ENCODE results near the gene ZNF385D.

The ZNF385D gene

DNA sequence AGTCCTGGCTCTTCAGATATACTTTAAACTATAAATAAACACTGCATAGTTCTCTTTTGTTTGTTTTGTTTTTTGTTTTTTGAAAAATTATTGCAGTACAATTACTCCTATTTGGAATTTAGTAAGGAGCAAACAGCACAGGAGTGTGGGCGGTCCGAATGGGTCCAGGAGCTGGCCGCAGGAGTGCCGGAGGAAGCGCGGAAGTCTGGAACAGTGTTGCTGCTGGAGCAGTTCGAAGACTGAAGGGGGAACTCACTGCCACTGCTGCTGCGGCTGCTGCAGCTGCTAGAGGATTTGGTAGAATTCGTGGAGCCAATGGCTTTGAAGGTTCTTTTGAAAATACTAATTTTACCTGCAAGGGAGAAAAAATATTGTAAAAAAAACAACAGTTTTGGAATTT, 329.9 kb downstream of the ZNF385D start:
- no peaks in the 10 kb centered on the region for H3K4me1 ChIP-seq (ENCODE audit: control insufficient read depth, insufficient read depth, low read length, unreplicated experiment)
- no peaks in the 10 kb centered on the region for H3K27me3 ChIP-seq (ENCODE audit: insufficient read depth, low read length)
- H3K4me3 ChIP-seq (ENCODE audit: low read depth, low read length), result no peak overlapping the region
- H3K79me2 ChIP-seq (ENCODE audit: control insufficient read depth, insufficient read depth, low read length, unreplicated experiment), result no peaks in the 10 kb centered on the region
- no peak overlapping the region for H2AFZ ChIP-seq (ENCODE audit: low read length, unreplicated experiment)
- H3K36me3 ChIP-seq (ENCODE audit: insufficient read depth, low read length), result no peaks in the 10 kb centered on the region
- H3K27ac ChIP-seq (ENCODE audit: low read depth, low read length), result no peak overlapping the region

DNA sequence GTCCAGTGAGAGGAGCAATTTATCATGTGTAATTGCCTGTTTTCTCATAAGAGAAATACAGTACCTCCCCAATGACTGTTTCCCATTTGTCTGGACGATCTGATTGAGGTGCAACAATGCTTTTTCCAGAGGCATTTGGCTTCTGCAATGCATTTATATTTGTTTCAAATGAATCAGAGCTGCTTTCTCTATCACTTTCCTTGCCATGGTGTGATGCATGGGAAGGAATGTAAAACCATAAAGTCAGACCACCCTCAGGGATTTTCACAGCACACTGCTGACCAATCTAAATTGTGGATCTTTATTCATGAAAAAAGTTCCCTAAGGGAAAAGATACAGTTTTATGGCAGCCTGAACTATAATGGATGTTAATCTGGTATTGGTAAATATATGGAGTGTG, 333.0 kb downstream of the ZNF385D start:
- H3K27ac ChIP-seq (ENCODE audit: low read depth, low read length), result no peak overlapping the region
- H3K27me3 ChIP-seq (ENCODE audit: insufficient read depth, low read length), result no peaks in the 10 kb centered on the region
- no peak overlapping the region for H2AFZ ChIP-seq (ENCODE audit: low read length, unreplicated experiment)
- H3K4me1 ChIP-seq (ENCODE audit: control insufficient read depth, insufficient read depth, low read length, unreplicated experiment), result no peaks in the 10 kb centered on the region
- no peaks in the 10 kb centered on the region for H3K36me3 ChIP-seq (ENCODE audit: insufficient read depth, low read length)
- H3K4me3 ChIP-seq (ENCODE audit: low read depth, low read length), result no peak overlapping the region
- no peaks in the 10 kb centered on the region for H3K79me2 ChIP-seq (ENCODE audit: control insufficient read depth, insufficient read depth, low read length, unreplicated experiment)

DNA sequence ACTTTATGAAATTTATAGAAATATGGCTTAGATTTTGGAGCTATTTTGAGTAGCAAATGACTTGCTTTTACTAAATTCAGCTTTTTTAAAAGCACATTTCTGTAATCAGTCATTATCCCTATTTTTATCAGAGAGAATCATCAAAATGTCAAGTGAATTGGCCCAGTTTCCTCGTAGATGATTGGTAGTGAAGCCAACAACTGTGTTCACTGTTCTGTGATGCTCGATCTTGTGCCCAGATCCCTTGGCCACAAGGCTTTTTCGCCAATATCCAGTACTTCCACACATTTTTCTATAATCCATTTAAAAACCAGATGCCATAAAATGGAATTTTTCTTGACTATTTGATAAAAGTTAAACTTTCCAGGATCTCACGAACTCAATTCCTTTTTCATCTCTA, 336.5 kb downstream of the ZNF385D start:
- Histone ChIP-seq H3K27me3 (ENCODE audit: insufficient read depth, low read length) (no peaks in the 10 kb centered on the region), H3K79me2 (ENCODE audit: control insufficient read depth, insufficient read depth, low read length, unreplicated experiment) (no peaks in the 10 kb centered on the region), H3K27ac (ENCODE audit: low read depth, low read length) (no peak overlapping the region), H3K4me3 (ENCODE audit: low read depth, low read length) (no peak overlapping the region), H2AFZ (ENCODE audit: low read length, unreplicated experiment) (no peak overlapping the region), H3K4me1 (ENCODE audit: control insufficient read depth, insufficient read depth, low read length, unreplicated experiment) (no peaks in the 10 kb centered on the region), H3K36me3 (ENCODE audit: insufficient read depth, low read length) (no peaks in the 10 kb centered on the region)

DNA sequence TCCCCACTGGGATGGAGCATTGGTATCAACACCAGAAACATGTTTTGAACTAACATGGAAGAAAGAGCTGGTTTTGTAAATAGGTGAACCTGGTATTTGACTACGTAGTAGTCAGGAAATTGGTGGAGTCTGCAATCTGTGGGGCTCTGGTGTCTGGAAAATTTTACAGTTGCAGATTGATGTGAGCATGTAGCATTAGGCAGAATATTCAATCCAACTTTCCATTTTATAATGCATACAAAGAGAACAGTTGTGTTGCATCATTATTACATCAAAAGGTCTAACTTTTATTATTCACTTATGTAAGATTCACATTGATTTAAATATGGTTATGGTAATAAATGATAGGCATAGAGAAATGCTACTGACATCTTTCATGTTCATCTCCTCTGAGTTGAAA, 340.0 kb downstream of the ZNF385D start:
- Histone ChIP-seq H3K27ac (ENCODE audit: low read depth, low read length) (no peak overlapping the region), H3K4me1 (ENCODE audit: control insufficient read depth, insufficient read depth, low read length, unreplicated experiment) (no peaks in the 10 kb centered on the region), H3K4me3 (ENCODE audit: low read depth, low read length) (no peak overlapping the region), H3K79me2 (ENCODE audit: control insufficient read depth, insufficient read depth, low read length, unreplicated experiment) (no peaks in the 10 kb centered on the region), H2AFZ (ENCODE audit: low read length, unreplicated experiment) (no peak overlapping the region), H3K36me3 (ENCODE audit: insufficient read depth, low read length) (no peaks in the 10 kb centered on the region), H3K27me3 (ENCODE audit: insufficient read depth, low read length) (no peaks in the 10 kb centered on the region)

DNA sequence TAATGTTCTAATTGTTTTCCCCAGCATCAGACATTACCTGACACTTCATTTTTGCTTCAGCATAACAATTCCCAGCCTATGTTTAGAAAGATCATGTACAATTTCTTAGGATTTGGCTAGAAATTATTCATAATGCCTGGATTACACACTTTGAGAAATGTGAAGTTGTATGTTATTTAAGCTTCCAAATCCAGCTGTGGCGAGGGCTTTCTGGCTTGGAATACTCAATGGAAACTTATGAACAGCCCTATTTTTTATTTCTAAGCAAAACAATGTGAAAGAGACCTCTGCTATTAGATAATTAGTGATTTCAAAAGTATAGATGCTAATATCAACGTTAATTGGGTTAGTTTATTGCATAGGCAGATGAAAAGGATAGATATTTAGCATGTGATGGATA, 341.6 kb downstream of the ZNF385D start:
- H3K4me3 ChIP-seq (ENCODE audit: low read depth, low read length), result no peak overlapping the region
- no peak overlapping the region for H2AFZ ChIP-seq (ENCODE audit: low read length, unreplicated experiment)
- H3K4me1 ChIP-seq (ENCODE audit: control insufficient read depth, insufficient read depth, low read length, unreplicated experiment), result no peaks in the 10 kb centered on the region
- no peaks in the 10 kb centered on the region for H3K27me3 ChIP-seq (ENCODE audit: insufficient read depth, low read length)
- H3K36me3 ChIP-seq (ENCODE audit: insufficient read depth, low read length), result no peaks in the 10 kb centered on the region
- H3K27ac ChIP-seq (ENCODE audit: low read depth, low read length), result no peak overlapping the region
- H3K79me2 ChIP-seq (ENCODE audit: control insufficient read depth, insufficient read depth, low read length, unreplicated experiment), result no peaks in the 10 kb centered on the region

DNA sequence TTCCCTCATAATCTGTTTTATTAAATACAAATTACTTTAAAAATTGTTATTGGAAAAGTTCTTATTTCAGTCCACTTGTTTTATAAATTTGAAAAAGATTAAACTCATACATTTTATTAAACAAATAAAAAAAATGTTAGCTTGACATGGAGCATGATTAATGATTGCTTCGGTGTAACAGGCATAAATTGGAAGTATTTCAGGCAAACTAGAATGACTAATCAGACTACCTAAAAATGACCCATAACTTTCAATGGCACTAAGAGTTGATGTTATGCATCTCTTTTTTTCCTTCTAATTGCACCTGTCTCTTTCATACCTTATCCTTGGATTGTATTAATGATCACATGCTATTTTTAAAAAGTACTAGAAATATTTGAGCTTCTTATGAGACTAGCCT, 343.3 kb downstream of the ZNF385D start:
- Histone ChIP-seq H2AFZ (ENCODE audit: low read length, unreplicated experiment) (no peak overlapping the region), H3K4me3 (ENCODE audit: low read depth, low read length) (no peak overlapping the region), H3K4me1 (ENCODE audit: control insufficient read depth, insufficient read depth, low read length, unreplicated experiment) (no peaks in the 10 kb centered on the region), H3K36me3 (ENCODE audit: insufficient read depth, low read length) (no peaks in the 10 kb centered on the region), H3K27me3 (ENCODE audit: insufficient read depth, low read length) (no peaks in the 10 kb centered on the region), H3K27ac (ENCODE audit: low read depth, low read length) (no peak overlapping the region), H3K79me2 (ENCODE audit: control insufficient read depth, insufficient read depth, low read length, unreplicated experiment) (no peaks in the 10 kb centered on the region)

DNA sequence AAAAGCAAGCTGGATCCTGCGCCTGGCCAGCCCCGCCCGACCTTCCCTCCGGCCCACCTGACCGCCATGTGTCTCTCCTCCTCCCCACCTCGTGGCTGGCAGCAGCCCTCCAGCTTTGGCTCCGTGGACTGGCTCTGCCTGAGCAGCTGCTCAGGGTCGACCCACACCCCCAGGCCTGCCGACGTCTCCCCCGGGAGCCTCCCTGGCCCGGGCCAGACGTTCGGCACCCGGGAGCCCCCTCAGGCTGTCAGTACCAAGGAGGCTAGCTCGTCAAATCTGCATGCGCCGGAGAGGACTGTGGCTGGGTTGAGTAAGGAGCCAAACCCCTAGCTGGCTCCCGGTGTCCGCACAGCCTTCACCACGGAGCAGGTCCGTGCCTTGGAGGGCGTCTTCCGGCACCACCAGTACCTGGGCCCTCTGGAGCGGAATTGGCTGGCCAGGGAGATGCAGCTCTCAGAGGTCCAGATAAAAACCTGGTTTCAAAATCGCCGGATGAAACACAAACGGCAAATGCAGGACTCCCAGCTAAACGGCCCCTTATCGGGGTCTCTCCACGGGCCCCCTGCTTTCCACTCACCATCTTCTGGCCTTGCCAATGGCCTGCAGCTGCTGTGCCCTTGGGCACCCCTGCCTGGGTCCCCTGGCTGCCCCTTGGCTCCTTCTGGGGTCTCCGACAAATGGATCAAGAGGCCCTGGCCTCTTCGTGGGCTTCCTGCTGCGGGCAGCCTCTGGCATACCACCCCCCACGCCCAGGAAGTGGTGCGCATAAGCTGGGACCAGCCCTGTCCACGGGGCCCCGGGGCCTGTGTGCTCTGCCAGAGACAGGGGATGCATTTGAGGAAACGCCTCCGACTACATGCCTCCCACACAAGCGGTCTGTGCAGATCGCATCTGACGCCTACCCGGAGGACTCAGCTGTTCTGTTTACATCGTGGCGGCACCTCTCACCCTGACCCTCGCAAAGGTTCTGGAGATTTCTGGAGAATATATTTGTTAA, 345.0 kb downstream of the ZNF385D start:
- no peak overlapping the region for H3K4me3 ChIP-seq (ENCODE audit: low read depth, low read length)
- H2AFZ ChIP-seq (ENCODE audit: low read length, unreplicated experiment), result no peak overlapping the region
- H3K79me2 ChIP-seq (ENCODE audit: control insufficient read depth, insufficient read depth, low read length, unreplicated experiment), result no peaks in the 10 kb centered on the region
- no peaks in the 10 kb centered on the region for H3K36me3 ChIP-seq (ENCODE audit: insufficient read depth, low read length)
- H3K27me3 ChIP-seq (ENCODE audit: insufficient read depth, low read length), result no peaks in the 10 kb centered on the region
- H3K27ac ChIP-seq (ENCODE audit: low read depth, low read length), result no peak overlapping the region
- H3K4me1 ChIP-seq (ENCODE audit: control insufficient read depth, insufficient read depth, low read length, unreplicated experiment), result no peaks in the 10 kb centered on the region

DNA sequence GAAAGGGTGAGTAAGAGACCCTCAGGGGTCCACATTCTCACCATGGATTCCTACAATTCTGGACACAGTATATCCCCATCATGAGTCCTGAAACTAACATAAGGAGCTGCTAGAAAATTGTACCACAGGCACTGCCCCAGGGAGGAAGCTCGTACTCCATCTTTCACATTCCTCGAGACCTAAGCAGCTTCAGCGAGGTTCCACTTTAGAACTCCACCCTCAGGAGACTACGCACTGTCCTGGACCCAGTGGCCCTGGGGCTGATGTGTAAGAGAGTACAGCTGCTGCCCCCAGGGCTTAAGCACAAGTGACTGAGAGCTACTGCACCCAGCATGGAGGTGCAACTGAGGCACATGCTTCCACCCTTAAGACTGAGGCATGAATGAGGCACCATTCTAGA, 352.5 kb downstream of the ZNF385D start:
- Histone ChIP-seq H3K36me3 (ENCODE audit: insufficient read depth, low read length) (no peaks in the 10 kb centered on the region), H2AFZ (ENCODE audit: low read length, unreplicated experiment) (no peak overlapping the region), H3K79me2 (ENCODE audit: control insufficient read depth, insufficient read depth, low read length, unreplicated experiment) (no peaks in the 10 kb centered on the region), H3K4me1 (ENCODE audit: control insufficient read depth, insufficient read depth, low read length, unreplicated experiment) (no peaks in the 10 kb centered on the region), H3K27me3 (ENCODE audit: insufficient read depth, low read length) (no peaks in the 10 kb centered on the region), H3K27ac (ENCODE audit: low read depth, low read length) (no peak overlapping the region), H3K4me3 (ENCODE audit: low read depth, low read length) (no peak overlapping the region)

DNA sequence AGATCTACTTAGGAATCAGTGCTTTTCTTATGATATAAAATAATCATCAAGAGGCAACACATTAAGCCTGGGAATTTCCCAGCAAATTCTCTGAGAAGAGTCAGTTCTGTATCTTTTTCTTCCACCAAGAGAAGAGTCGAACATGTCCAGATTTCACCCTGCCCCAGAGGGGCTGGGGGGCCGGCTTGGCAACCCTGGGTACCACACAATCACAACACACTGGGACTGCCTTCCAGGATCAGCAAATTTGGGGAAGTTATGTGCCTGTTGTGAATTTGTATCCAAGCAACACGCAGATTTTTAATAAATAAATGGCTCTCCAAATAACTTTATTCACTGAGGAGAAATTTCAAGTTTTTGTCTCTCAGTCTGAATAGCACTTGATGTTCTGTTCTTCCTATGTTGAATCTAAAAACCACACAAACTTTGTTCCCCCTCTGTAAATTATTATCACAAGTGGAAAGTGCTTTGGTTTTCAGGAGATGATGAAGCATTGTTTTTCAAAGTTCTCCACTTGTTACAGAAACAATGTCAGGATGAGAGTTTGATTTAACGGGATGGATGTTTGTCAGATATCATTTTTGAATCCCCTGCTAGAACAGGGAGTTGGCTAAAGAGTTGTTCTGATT, 357.2 kb downstream of the ZNF385D start:
- Histone ChIP-seq H3K4me3 (ENCODE audit: low read depth, low read length) (no peak overlapping the region), H3K4me1 (ENCODE audit: control insufficient read depth, insufficient read depth, low read length, unreplicated experiment) (no peaks in the 10 kb centered on the region), H3K79me2 (ENCODE audit: control insufficient read depth, insufficient read depth, low read length, unreplicated experiment) (no peaks in the 10 kb centered on the region), H2AFZ (ENCODE audit: low read length, unreplicated experiment) (no peak overlapping the region), H3K36me3 (ENCODE audit: insufficient read depth, low read length) (no peaks in the 10 kb centered on the region), H3K27ac (ENCODE audit: low read depth, low read length) (no peak overlapping the region), H3K27me3 (ENCODE audit: insufficient read depth, low read length) (no peaks in the 10 kb centered on the region)

DNA sequence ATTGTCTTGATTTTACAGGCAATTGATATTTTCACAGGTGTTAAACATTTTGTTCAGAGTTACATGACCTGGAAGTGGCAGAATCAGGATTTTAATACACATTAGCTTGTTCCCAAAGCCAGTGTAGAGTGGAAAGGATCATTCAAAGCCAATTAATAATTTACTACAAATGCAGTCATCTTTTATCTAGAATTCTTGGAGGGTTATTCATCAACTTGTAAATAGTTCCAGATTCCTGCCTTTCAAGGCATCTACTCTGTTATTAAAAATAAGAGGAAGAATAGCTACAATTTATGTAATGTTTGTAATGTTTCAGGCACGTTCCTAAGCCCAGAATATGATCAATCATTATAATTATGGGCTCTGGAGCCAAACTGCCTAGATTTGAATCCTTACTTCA, 358.5 kb downstream of the ZNF385D start:
- H3K36me3 ChIP-seq (ENCODE audit: insufficient read depth, low read length), result no peaks in the 10 kb centered on the region
- H3K27me3 ChIP-seq (ENCODE audit: insufficient read depth, low read length), result no peaks in the 10 kb centered on the region
- no peak overlapping the region for H2AFZ ChIP-seq (ENCODE audit: low read length, unreplicated experiment)
- H3K27ac ChIP-seq (ENCODE audit: low read depth, low read length), result no peak overlapping the region
- no peaks in the 10 kb centered on the region for H3K79me2 ChIP-seq (ENCODE audit: control insufficient read depth, insufficient read depth, low read length, unreplicated experiment)
- H3K4me3 ChIP-seq (ENCODE audit: low read depth, low read length), result no peak overlapping the region
- no peaks in the 10 kb centered on the region for H3K4me1 ChIP-seq (ENCODE audit: control insufficient read depth, insufficient read depth, low read length, unreplicated experiment)

DNA sequence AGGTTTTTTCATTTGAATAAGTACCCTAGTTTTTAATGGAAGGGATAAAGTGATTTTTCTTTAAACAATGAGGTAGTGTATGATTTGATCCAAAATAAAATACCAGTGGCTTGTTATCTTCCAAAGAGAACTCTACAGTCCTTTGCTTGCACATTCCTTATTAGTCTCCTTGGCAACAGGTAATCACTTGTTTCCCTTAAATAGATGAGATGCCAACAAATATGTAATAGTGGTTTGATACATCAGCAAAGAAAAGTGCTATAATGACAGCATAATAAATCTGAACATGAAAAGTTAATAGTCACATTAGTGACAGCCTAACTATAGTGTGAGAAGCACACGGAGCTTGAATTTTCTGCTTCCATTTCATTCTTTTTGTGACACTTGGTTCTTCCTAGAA, 360.2 kb downstream of the ZNF385D start:
- H3K36me3 ChIP-seq (ENCODE audit: insufficient read depth, low read length), result no peaks in the 10 kb centered on the region
- no peaks in the 10 kb centered on the region for H3K4me1 ChIP-seq (ENCODE audit: control insufficient read depth, insufficient read depth, low read length, unreplicated experiment)
- no peak overlapping the region for H3K4me3 ChIP-seq (ENCODE audit: low read depth, low read length)

More for the DNA sequence above, 360.2 kb downstream of the ZNF385D start:
- H2AFZ ChIP-seq (ENCODE audit: low read length, unreplicated experiment), result no peak overlapping the region
- H3K79me2 ChIP-seq (ENCODE audit: control insufficient read depth, insufficient read depth, low read length, unreplicated experiment), result no peaks in the 10 kb centered on the region
- H3K27ac ChIP-seq (ENCODE audit: low read depth, low read length), result no peak overlapping the region
- H3K27me3 ChIP-seq (ENCODE audit: insufficient read depth, low read length), result no peaks in the 10 kb centered on the region

Measured in ACC112 (cell line).